HG03520 (cell line): ENCODE results near the gene RAP2B.
"Not testable (repeated sequence)": the region's sequence is repeated elsewhere in the genome, so short reads cannot be mapped to it uniquely, and the experiment has no call there.

Experiments
- ATAC-seq: cut with Tn5 transposase; IDR thresholded peaks from one replicate; pipeline ENCODE4 v1.9.1; 2021; ENCODE audit warnings: mild to moderate bottlenecking, moderate library complexity; ENCODE audit not compliant: unreplicated experiment

The RAP2B gene

DNA sequence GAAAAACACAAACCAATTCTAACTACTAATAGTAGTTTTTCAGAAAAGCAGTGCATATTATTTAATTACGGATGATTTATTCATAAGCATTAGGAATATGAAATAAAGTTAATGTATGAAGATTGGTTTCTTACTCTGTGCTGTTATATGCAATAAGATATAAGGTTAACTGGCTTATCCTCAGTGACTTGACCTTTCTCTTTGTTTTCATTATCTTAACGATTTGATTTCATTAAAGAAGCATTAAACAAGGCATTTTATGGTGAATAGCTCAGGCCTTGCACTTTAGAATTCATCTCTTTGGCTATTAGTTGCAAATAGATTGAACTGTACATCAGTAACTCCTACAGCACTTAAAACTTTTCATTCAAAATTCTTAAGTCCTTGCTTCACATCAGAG, 28.9 kb downstream of the RAP2B start:
- no peak for ATAC-seq

DNA sequence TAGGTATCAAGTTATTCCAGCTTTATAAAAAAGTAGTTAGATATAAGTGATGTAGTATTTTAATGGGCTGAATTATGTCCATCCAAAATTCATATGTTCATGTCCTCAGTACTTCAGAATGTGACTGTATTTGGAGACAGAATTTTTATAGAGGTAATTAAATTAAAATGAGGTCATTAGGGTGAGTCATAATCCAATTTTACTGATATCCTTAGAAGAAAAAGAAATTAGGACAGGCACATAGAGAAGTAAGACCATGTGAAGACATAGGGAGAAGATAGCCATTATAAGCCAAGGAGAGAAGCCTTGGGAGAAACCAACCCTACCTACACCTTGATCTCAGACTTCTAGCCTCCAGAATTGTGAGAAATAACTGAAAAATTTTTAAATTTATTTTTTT, 30.3 kb downstream of the RAP2B start:
- no peak for ATAC-seq

DNA sequence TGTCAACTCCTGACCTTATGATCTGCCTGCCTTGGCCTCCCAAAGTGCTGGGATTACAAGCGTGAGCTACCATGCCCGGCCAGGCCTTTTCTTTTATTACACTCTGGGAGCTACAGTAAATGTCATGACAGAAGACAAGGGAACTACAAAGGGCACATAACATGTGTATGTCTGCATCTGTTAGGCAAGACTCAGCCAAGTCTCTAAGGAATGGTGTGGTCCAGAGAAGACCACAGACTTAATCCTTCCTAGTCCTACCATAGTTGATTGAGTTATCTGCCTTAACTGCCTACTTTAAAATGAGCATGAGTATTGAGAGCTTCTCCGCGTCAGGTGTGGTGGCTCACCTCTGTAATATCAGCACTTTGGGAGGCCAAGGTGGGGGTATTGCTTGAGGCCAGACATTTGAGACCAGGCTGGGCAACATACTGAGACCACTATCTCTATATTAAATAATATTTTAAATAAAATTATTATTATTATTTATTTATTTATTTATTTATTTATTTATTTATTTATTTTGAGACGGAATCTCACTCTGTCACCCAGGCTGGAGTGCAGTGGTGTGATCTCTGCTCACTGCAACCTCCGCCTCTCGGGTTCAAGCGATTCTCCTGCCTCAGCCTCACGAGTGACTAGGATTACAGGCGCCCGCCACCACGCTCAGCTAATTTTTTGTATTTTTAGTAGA, 31.9 kb downstream of the RAP2B start:
- not testable (repeated sequence) for ATAC-seq

DNA sequence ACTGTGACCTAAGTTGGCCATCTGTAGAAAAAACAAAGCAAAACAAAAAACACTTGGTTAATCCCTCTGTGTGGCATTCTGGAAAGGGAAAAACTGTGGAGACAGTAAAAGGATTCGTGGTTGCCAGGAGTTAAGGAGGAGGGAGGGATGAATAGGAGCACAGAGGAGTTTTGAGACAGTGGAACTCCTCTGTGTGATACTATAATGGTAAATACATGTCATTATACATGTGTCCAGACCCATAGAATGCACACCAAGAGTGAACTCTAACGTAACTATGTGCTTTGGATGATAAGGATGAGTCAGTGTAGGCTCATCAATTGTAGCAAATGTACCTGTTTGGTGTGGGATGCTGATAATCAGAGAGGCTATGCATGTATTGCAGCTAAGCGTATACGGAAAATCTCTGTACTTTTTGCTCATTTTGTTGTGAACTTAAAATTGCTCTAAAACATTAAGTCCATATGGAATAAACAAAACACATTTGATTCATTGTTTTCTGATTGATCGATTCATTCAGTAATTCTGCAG, 33.4 kb downstream of the RAP2B start:
- ATAC-seq: no peak

DNA sequence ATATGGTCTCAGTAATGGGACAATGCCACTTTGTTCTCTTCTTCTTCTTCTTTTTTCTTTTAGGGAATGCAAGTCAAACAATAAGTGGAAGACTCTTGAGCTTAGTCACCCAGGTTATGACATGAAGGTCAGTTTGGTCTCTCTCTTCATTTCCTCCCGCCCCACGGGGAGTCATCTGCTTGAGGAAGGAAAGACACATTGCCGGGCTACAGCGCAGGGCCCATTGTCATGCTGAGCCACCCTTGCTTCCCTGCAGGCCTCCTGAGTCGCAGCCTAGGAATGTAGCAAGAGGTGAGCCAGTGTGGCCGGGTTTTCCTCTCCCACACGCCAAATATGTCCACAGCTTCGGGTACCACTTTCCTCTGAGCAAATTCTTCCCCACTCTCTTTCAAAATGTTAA, 47.6 kb downstream of the RAP2B start:
- ATAC-seq: no peak

DNA sequence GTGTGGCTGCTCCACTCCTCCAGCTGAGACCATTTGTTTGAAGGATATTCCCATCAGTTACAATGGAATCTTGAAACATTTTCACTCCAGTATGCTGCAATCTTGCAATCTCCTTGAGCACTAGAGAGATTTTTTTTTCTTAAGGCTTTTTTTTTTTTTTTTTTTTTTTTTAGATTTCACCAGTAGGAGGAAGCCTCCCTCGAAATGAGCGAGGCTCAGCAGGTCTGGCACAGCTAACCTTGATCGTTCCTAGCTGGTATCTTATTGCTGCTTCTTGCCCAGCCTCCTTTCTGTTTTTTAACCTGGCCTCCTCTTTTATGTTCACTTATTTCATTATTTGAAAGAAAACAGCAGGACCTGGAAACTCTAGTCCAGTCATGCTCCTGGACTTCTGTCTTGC, 48.1 kb downstream of the RAP2B start:
- ATAC-seq: no peak

DNA sequence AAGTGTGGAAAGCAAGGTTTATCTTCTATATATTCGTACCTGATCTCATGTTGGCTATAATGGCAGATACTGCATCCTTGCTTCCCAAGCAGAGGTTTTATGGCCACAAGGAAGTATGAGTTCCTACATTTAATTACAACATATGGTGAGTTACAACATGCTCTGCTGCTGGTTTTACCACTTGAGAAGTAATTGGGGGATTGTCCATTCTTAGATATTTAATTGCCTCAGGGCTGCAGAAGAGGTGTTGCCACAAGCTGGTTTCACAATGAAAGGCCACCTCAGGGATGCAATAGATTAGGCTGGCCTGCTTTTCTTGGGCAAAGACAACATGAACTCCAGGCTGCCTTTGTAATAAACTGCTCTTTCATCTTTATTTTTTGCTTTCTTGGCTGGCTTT, 48.6 kb downstream of the RAP2B start:
- no peak for ATAC-seq

DNA sequence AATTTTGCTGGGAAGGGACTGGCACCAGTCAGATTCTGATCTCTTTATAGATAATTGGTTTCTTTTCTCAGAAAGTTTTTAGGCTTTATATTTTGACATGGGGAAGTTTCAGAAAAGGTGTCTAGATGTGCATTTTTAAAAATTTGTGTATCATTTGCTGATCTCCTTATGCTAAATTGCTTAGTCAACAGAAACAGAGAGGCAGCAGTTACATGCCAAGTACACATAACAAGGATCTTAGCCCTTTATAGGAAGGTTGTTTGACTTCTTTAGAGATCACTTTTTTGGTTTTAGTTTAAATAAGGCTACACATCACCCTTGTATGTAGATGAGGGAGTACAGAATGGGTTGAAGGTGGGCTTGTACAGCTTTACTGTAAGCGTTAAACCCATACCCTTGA, 53.5 kb downstream of the RAP2B start:
- no peak for ATAC-seq

DNA sequence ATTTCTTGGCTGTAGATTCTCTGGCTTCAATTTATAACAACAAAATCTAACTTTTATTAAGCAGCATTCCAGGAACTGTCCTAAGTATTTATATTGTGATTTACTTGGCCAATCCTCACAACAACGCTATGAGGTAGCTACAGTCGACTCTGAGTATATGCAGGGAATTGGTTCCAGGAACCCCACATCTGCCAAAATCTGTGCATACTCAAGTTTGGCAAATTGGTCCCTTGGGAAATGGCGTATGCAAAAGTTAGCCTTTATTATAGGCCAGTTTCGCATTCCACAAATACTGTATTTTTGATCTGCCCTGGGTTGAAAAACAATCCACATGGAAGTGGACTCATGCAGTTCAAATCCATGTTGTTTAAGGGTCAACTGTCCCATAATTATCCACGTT, 53.9 kb downstream of the RAP2B start:
- ATAC-seq: no peak

DNA sequence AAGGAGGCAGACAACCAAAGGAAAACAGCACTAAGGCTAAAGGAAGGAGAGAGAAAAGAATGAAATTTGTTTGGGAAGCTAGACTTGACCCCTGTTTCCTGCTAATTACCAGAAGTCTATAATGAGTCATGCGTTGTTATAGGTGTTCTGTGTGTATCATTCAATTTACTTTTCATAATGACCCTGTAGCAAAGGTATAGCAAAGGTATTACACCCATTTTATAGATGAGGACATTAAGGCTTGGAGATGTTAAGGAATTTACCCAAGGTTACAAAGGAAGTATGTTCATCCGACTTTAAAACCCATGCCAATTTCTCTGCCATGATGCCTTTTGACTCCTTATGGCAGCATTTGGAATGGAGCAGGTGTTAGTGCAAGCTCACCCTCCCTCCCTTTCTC, 54.9 kb downstream of the RAP2B start:
- no peak for ATAC-seq

DNA sequence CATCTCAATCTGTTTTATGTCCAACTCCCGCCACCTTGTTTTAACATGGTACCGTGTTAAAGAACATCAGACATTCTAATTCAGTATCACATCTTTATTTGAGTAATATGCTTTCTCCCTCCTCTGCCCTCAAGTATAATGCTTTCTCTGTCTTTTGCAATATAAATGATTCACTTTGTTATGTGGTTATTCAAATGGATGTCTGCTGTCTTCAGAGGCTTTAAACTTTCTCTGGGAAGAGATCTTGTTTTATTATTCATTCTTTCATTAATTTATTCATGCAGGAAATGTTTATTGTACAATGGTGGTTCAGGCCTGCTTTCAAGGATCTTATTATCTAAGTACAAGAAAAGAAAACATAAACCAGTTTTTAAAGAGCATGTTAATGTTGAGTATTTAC, 57.1 kb downstream of the RAP2B start:
- ATAC-seq: no peak
